ENCODE data around the gene IL11RA. TPM values are rescaled to one million over a fixed set of nuclear protein-coding genes. Genes with fewer than 3 reads are reported as not detected.

The IL11RA gene
- total and polyA plus RNA-seq, 5 donors from 2014 or later, result 7.3 to 228 (median 10.9) TPM

- Mint-ChIP-seq H3K27ac (peak within 1 kb of the TSS; percentile 87 to 95 (median 91)), H3K9me3 (no peaks in the 10 kb centered on the region), H3K36me3 (peaks cover 21% of the 10 kb centered on the region), H3K4me3 (peak within 1 kb of the TSS; percentile 91 to 99 (median 91)), H3K4me1 (peaks cover 0 to 29% (median 26%) of the 10 kb centered on the region in 4 donors), H3K27me3 (peaks cover 7% of the 10 kb centered on the region)
- peak; percentile 79 to 88 (median 86) for DNase-seq
- Histone ChIP-seq H3K27me3 (ENCODE audit: control insufficient read depth, insufficient read depth, low read length) (no peaks in the 10 kb centered on the region), H3K9me3 (ENCODE audit: control insufficient read depth in 2 of 2, low read length in 2 of 2) (no peaks in the 10 kb centered on the region), H3K4me1 (ENCODE audit: control insufficient read depth, insufficient read depth, low read length, poor library complexity, severe bottlenecking) (peaks cover 24% of the 10 kb centered on the region), H3K4me3 (ENCODE audit: low read depth, low read length) (peak within 1 kb of the TSS; percentile 77), H3K36me3 (ENCODE audit: control insufficient read depth, insufficient read depth, low read length) (peaks cover 23% of the 10 kb centered on the region), H3K27ac (ENCODE audit: insufficient read depth, low read length, poor library complexity, severe bottlenecking) (peak within 1 kb of the TSS; percentile 80)
- ATAC-seq (ENCODE audit: low read depth in 2 of 2), result peak; percentile 90 to 94
Measured at GRCh38 chr9:34611811-34612787, 39.9 kb upstream of the IL11RA start, which contains the start of gene RPP25L. TSS of gene RPP25L (minus strand) at chr9:34612097. CDS start at chr9:34611296, 801 bp downstream.

DNA sequence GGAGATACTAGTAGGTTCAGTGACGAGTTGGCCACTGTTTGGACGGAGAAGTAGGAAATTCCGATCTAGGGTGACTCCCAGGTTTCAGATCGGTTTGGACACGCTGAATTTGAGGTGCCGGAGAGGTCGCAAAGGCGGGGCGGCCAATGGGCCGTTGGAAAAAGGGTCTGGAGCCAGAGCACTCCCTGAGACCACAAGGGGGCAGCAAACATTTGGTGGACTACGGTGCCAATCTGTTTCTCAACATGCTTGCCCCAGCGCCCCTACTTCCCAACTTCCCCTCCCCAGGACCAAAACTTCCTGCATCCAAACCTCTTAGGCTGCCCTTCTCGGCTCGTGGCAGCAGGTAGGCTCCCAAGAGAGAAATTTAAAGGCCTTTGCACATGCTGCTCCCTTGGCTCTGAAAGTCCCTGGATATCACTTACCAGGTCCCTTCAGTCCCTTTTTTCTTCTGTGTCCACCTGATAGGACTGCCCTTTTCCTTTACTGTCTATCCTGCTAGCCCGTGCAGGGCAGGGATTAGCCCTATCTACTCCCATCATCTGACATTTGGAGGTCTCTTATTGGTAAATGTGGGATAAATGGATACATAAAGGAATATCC, 39.1 kb upstream of the IL11RA start:
- peaks cover 30% of the 10 kb centered on the region for H3K36me3 ChIP-seq (ENCODE audit: control insufficient read depth, insufficient read depth, low read length)
- peak overlapping the region; percentile 77 for H3K4me3 ChIP-seq (ENCODE audit: low read depth, low read length)
- H3K4me1 ChIP-seq (ENCODE audit: control insufficient read depth, insufficient read depth, low read length, poor library complexity, severe bottlenecking), result peaks cover 24% of the 10 kb centered on the region
- peak overlapping the region; percentile 87 to 95 (median 91) for H3K27ac Mint-ChIP-seq
- peak overlapping the region; percentile 80 for H3K27ac ChIP-seq (ENCODE audit: insufficient read depth, low read length, poor library complexity, severe bottlenecking)
- H3K27me3 Mint-ChIP-seq, result peaks cover 7% of the 10 kb centered on the region
- H3K9me3 ChIP-seq (ENCODE audit: control insufficient read depth in 2 of 2, low read length in 2 of 2), result no peaks in the 10 kb centered on the region
- peak; percentile 30 to 41 for ATAC-seq (ENCODE audit: low read depth in 2 of 2)
- H3K36me3 Mint-ChIP-seq, result peaks cover 21% of the 10 kb centered on the region
- peaks cover 0 to 29% (median 26%) of the 10 kb centered on the region in 4 donors for H3K4me1 Mint-ChIP-seq
- H3K9me3 Mint-ChIP-seq, result no peaks in the 10 kb centered on the region
- peak overlapping the region; percentile 91 to 99 (median 91) for H3K4me3 Mint-ChIP-seq
- DNase-seq, result peak; percentile 60 to 75 (median 66)
- no peaks in the 10 kb centered on the region for H3K27me3 ChIP-seq (ENCODE audit: control insufficient read depth, insufficient read depth, low read length)

DNA sequence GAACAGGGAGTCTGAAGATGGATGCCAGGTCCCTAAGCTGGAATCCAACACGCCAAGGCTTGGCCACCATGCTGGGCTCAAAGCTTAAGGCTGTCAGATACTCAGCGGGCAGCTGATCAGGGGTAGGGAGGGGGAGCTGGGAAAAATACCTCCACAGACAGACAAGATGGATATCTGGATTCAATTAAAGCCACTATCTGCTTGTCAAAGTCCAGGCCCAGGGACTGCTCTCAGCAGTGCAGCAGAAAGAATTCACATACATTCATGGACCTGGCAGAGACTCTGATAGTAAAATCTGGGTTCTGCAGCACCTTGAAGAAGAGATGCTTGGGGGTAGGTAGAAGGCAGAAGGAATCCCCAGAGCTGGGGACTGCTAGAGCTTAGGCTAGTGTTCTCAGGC, 36.9 kb upstream of the IL11RA start:
- DNase-seq (no peak), ATAC-seq (ENCODE audit: low read depth in 2 of 2) (no peak)
- Mint-ChIP-seq H3K9me3 (no peaks in the 10 kb centered on the region), H3K27ac (no peak overlapping the region), H3K4me1 (peaks cover 4 to 37% (median 37%) of the 10 kb centered on the region in 4 donors), H3K36me3 (peaks cover 21% of the 10 kb centered on the region), H3K4me3 (peak overlapping the region in 1 of 4 donors; percentile 91), H3K27me3 (peaks cover 7% of the 10 kb centered on the region)
- H3K9me3 ChIP-seq (ENCODE audit: control insufficient read depth in 2 of 2, low read length in 2 of 2), result no peaks in the 10 kb centered on the region
- H3K4me1 ChIP-seq (ENCODE audit: control insufficient read depth, insufficient read depth, low read length, poor library complexity, severe bottlenecking), result peaks cover 39% of the 10 kb centered on the region
- H3K27ac ChIP-seq (ENCODE audit: insufficient read depth, low read length, poor library complexity, severe bottlenecking), result no peak overlapping the region
- no peak overlapping the region for H3K4me3 ChIP-seq (ENCODE audit: low read depth, low read length)
- no peaks in the 10 kb centered on the region for H3K27me3 ChIP-seq (ENCODE audit: control insufficient read depth, insufficient read depth, low read length)
- peaks cover 35% of the 10 kb centered on the region for H3K36me3 ChIP-seq (ENCODE audit: control insufficient read depth, insufficient read depth, low read length)

GRCh38 chr9:34620061-34620994, 31.7 kb upstream of the IL11RA start, which contains the start of gene DCTN3:
TSS of gene DCTN3 (minus strand) at chr9:34620495. CDS start at chr9:34620464, 31 bp downstream.
- peak within 1 kb of the TSS; percentile 88 to 97 (median 92) for H3K27ac Mint-ChIP-seq
- peaks cover 9% of the 10 kb centered on the region for H3K36me3 Mint-ChIP-seq
- H3K27me3 Mint-ChIP-seq, result peaks cover 32% of the 10 kb centered on the region
- peak within 1 kb of the TSS; percentile 90 for H3K4me3 ChIP-seq (ENCODE audit: low read depth, low read length)
- H3K4me1 ChIP-seq (ENCODE audit: control insufficient read depth, insufficient read depth, low read length, poor library complexity, severe bottlenecking), result peaks cover 34% of the 10 kb centered on the region
- H3K27ac ChIP-seq (ENCODE audit: insufficient read depth, low read length, poor library complexity, severe bottlenecking), result peak within 1 kb of the TSS; percentile 65
- H3K27me3 ChIP-seq (ENCODE audit: control insufficient read depth, insufficient read depth, low read length), result peaks cover 13% of the 10 kb centered on the region
- H3K36me3 ChIP-seq (ENCODE audit: control insufficient read depth, insufficient read depth, low read length), result peaks cover 26% of the 10 kb centered on the region
- peaks cover 9 to 35% (median 24%) of the 10 kb centered on the region in 4 donors for H3K4me1 Mint-ChIP-seq
- ATAC-seq (ENCODE audit: low read depth in 2 of 2) (peak; percentile 97 to 99), DNase-seq (peak; percentile 89 to 97 (median 93))
- H3K4me3 Mint-ChIP-seq, result peak within 1 kb of the TSS; percentile 90 to 99 (median 95)
- H3K9me3 ChIP-seq (ENCODE audit: control insufficient read depth in 2 of 2, low read length in 2 of 2), result no peaks in the 10 kb centered on the region
- peaks cover 0 to 2% (median 0%) of the 10 kb centered on the region in 7 donors for H3K9me3 Mint-ChIP-seq

- ATAC-seq (ENCODE audit: low read depth in 2 of 2), result no peak
- H3K4me3 ChIP-seq (ENCODE audit: low read depth, low read length), result no peak overlapping the region
- peaks cover 0 to 3% (median 0%) of the 10 kb centered on the region in 7 donors for H3K9me3 Mint-ChIP-seq
Measured at GRCh38 chr9:34623374-34624235, 28.4 kb upstream of the IL11RA start.

GRCh38 chr9:34624475-34625185, 27.4 kb upstream of the IL11RA start:
- H3K4me1 Mint-ChIP-seq, result peaks cover 15 to 43% (median 19%) of the 10 kb centered on the region in 4 donors
- peaks cover 71% of the 10 kb centered on the region for H3K27me3 Mint-ChIP-seq
- Histone ChIP-seq H3K36me3 (ENCODE audit: control insufficient read depth, insufficient read depth, low read length) (no peaks in the 10 kb centered on the region), H3K9me3 (ENCODE audit: control insufficient read depth in 2 of 2, low read length in 2 of 2) (no peaks in the 10 kb centered on the region), H3K27ac (ENCODE audit: insufficient read depth, low read length, poor library complexity, severe bottlenecking) (no peak overlapping the region), H3K4me1 (ENCODE audit: control insufficient read depth, insufficient read depth, low read length, poor library complexity, severe bottlenecking) (peaks cover 42% of the 10 kb centered on the region), H3K4me3 (ENCODE audit: low read depth, low read length) (no peak overlapping the region), H3K27me3 (ENCODE audit: control insufficient read depth, insufficient read depth, low read length) (peaks cover 44% of the 10 kb centered on the region)
- ATAC-seq (ENCODE audit: low read depth in 2 of 2), result no peak
- H3K27ac Mint-ChIP-seq, result no peak overlapping the region
- DNase-seq, result no peak
- peaks cover 5% of the 10 kb centered on the region for H3K36me3 Mint-ChIP-seq
- H3K4me3 Mint-ChIP-seq, result peak overlapping the region in 1 of 4 donors; percentile 11
- peaks cover 0 to 3% (median 0%) of the 10 kb centered on the region in 7 donors for H3K9me3 Mint-ChIP-seq

More at GRCh38 chr9:34623374-34624235, 28.4 kb upstream of the IL11RA start:
- H3K4me3 Mint-ChIP-seq, result peak overlapping the region in 3 of 4 donors; percentile 22 to 69 (median 23)
- Histone ChIP-seq H3K27me3 (ENCODE audit: control insufficient read depth, insufficient read depth, low read length) (peaks cover 39% of the 10 kb centered on the region), H3K36me3 (ENCODE audit: control insufficient read depth, insufficient read depth, low read length) (no peaks in the 10 kb centered on the region), H3K27ac (ENCODE audit: insufficient read depth, low read length, poor library complexity, severe bottlenecking) (no peak overlapping the region), H3K4me1 (ENCODE audit: control insufficient read depth, insufficient read depth, low read length, poor library complexity, severe bottlenecking) (peaks cover 43% of the 10 kb centered on the region), H3K9me3 (ENCODE audit: control insufficient read depth in 2 of 2, low read length in 2 of 2) (no peaks in the 10 kb centered on the region)
- peaks cover 4% of the 10 kb centered on the region for H3K36me3 Mint-ChIP-seq
- H3K4me1 Mint-ChIP-seq, result peaks cover 13 to 47% (median 25%) of the 10 kb centered on the region in 4 donors
- H3K27me3 Mint-ChIP-seq, result peaks cover 62% of the 10 kb centered on the region
- DNase-seq, result no peak
- H3K27ac Mint-ChIP-seq, result no peak overlapping the region
